Memory B cell (primary cell): ENCODE results near the gene ITGB8.
"Not testable (repeated sequence)": the region's sequence is repeated elsewhere in the genome, so short reads cannot be mapped to it uniquely, and the experiment has no call there.

Experiments
- ATAC-seq: fragments of 150-1000 bp; cut with Tn5 transposase; 2 replicates; pipeline ENCODE4 v1.10.0; 2021; ENCODE audit warnings: low read depth, mild to moderate bottlenecking, moderate library complexity
- DNase-seq, 2 donors: peaks; one replicate each; pipeline ENCODE4 v3.0.0; 2022; ENCODE audit warnings: low spot score in 2 of 2
- H3K27ac Mint-ChIP-seq: one replicate; pipeline ENCODE4 v1.8.0; 2022; ENCODE audit warnings: mild to moderate bottlenecking, moderate library complexity, mixed read lengths
- H3K27me3 Mint-ChIP-seq: one replicate; pipeline ENCODE4 v1.8.0; 2022; ENCODE audit warnings: mixed read lengths
- H3K36me3 Mint-ChIP-seq: one replicate; pipeline ENCODE4 v1.8.0; 2022; ENCODE audit warnings: mild to moderate bottlenecking, mixed read lengths
- H3K4me1 Mint-ChIP-seq: one replicate; pipeline ENCODE4 v1.8.0; 2022; ENCODE audit warnings: mixed read lengths
- H3K4me3 Mint-ChIP-seq: one replicate; pipeline ENCODE4 v1.8.0; 2022; ENCODE audit warnings: mild to moderate bottlenecking, moderate library complexity, mixed read lengths
- H3K9me3 Mint-ChIP-seq: one replicate; pipeline ENCODE4 v1.8.0; 2022; ENCODE audit warnings: mixed read lengths

Gene ITGB8

GRCh38 chr7:20358762-20359282 is 28.1 kb downstream of the ITGB8 start:
- ATAC-seq (no peak), DNase-seq (no peak)
- no peak overlapping the region for H3K27ac Mint-ChIP-seq
- peaks cover 2% of the 10 kb centered on the region for H3K27me3 Mint-ChIP-seq
- H3K4me3 Mint-ChIP-seq: no peak overlapping the region
- no peaks in the 10 kb centered on the region for H3K36me3 Mint-ChIP-seq
- H3K4me1 Mint-ChIP-seq: no peaks in the 10 kb centered on the region
- H3K9me3 Mint-ChIP-seq: no peaks in the 10 kb centered on the region

GRCh38 chr7:20359341-20359963 is 28.8 kb downstream of the ITGB8 start:
- Mint-ChIP-seq H3K36me3 (no peaks in the 10 kb centered on the region), H3K9me3 (no peaks in the 10 kb centered on the region), H3K27me3 (peaks cover 2% of the 10 kb centered on the region), H3K4me1 (no peaks in the 10 kb centered on the region), H3K27ac (no peak overlapping the region), H3K4me3 (no peak overlapping the region)
- no peak for DNase-seq
- ATAC-seq: no peak

GRCh38 chr7:20362574-20363253 is 32.0 kb downstream of the ITGB8 start:
- DNase-seq: no peak
- H3K27me3 Mint-ChIP-seq: peaks cover 2% of the 10 kb centered on the region
- ATAC-seq: no peak
- no peaks in the 10 kb centered on the region for H3K36me3 Mint-ChIP-seq
- H3K9me3 Mint-ChIP-seq: no peaks in the 10 kb centered on the region
- no peaks in the 10 kb centered on the region for H3K4me1 Mint-ChIP-seq
- H3K27ac Mint-ChIP-seq: no peak overlapping the region
- H3K4me3 Mint-ChIP-seq: no peak overlapping the region

- Mint-ChIP-seq H3K36me3 (no peaks in the 10 kb centered on the region), H3K27ac (no peak overlapping the region), H3K4me1 (no peaks in the 10 kb centered on the region), H3K27me3 (peaks cover 2% of the 10 kb centered on the region), H3K9me3 (no peaks in the 10 kb centered on the region), H3K4me3 (no peak overlapping the region)
- DNase-seq (no peak), ATAC-seq (no peak)
Observed at GRCh38 chr7:20364571-20365196, 34.0 kb downstream of the ITGB8 start.

GRCh38 chr7:20365486-20365885 is 34.8 kb downstream of the ITGB8 start:
- Mint-ChIP-seq H3K27me3 (peaks cover 2% of the 10 kb centered on the region), H3K4me3 (no peak overlapping the region)
- ATAC-seq: no peak

GRCh38 chr7:20374399-20374798 is 43.7 kb downstream of the ITGB8 start:
- ATAC-seq (no peak), DNase-seq (no peak)
- Mint-ChIP-seq H3K9me3 (no peaks in the 10 kb centered on the region), H3K27me3 (peaks cover 4% of the 10 kb centered on the region), H3K27ac (no peak overlapping the region), H3K36me3 (no peaks in the 10 kb centered on the region), H3K4me1 (no peaks in the 10 kb centered on the region), H3K4me3 (no peak overlapping the region)

More at GRCh38 chr7:20365486-20365885, 34.8 kb downstream of the ITGB8 start:
- Mint-ChIP-seq H3K4me1 (no peaks in the 10 kb centered on the region), H3K27ac (no peak overlapping the region), H3K36me3 (no peaks in the 10 kb centered on the region), H3K9me3 (no peaks in the 10 kb centered on the region)
- no peak for DNase-seq

- DNase-seq (no peak), ATAC-seq (no peak)
- Mint-ChIP-seq H3K36me3 (no peaks in the 10 kb centered on the region), H3K4me3 (no peak overlapping the region), H3K27me3 (peaks cover 4% of the 10 kb centered on the region), H3K9me3 (no peaks in the 10 kb centered on the region), H3K4me1 (no peaks in the 10 kb centered on the region), H3K27ac (no peak overlapping the region)
Observed at GRCh38 chr7:20376796-20377195, 46.1 kb downstream of the ITGB8 start.

GRCh38 chr7:20381406-20382034 is 50.8 kb downstream of the ITGB8 start:
- H3K4me3 Mint-ChIP-seq: no peak overlapping the region
- no peaks in the 10 kb centered on the region for H3K36me3 Mint-ChIP-seq
- DNase-seq: no peak
- no peaks in the 10 kb centered on the region for H3K4me1 Mint-ChIP-seq
- ATAC-seq: no peak
- H3K9me3 Mint-ChIP-seq: no peaks in the 10 kb centered on the region
- no peak overlapping the region for H3K27ac Mint-ChIP-seq
- H3K27me3 Mint-ChIP-seq: peaks cover 4% of the 10 kb centered on the region

GRCh38 chr7:20383351-20383750 is 52.7 kb downstream of the ITGB8 start:
- no peak for ATAC-seq
- Mint-ChIP-seq H3K4me1 (no peaks in the 10 kb centered on the region), H3K36me3 (no peaks in the 10 kb centered on the region), H3K27ac (no peak overlapping the region), H3K9me3 (no peaks in the 10 kb centered on the region), H3K4me3 (no peak overlapping the region), H3K27me3 (peaks cover 2% of the 10 kb centered on the region)
- DNase-seq: no peak

- H3K4me3 Mint-ChIP-seq: no peak overlapping the region
- ATAC-seq (no peak), DNase-seq (no peak)
- no peaks in the 10 kb centered on the region for H3K9me3 Mint-ChIP-seq
- no peak overlapping the region for H3K27ac Mint-ChIP-seq
- H3K36me3 Mint-ChIP-seq: no peaks in the 10 kb centered on the region
- no peaks in the 10 kb centered on the region for H3K27me3 Mint-ChIP-seq
- no peaks in the 10 kb centered on the region for H3K4me1 Mint-ChIP-seq
Observed at GRCh38 chr7:20385126-20385525, 54.4 kb downstream of the ITGB8 start.

GRCh38 chr7:20388084-20388483 is 57.4 kb downstream of the ITGB8 start:
- DNase-seq: no peak
- Mint-ChIP-seq H3K9me3 (no peaks in the 10 kb centered on the region), H3K27ac (no peak overlapping the region), H3K27me3 (peaks cover 1% of the 10 kb centered on the region), H3K4me1 (no peaks in the 10 kb centered on the region), H3K4me3 (no peak overlapping the region), H3K36me3 (no peaks in the 10 kb centered on the region)
- ATAC-seq: no peak

GRCh38 chr7:20389192-20389591 is 58.5 kb downstream of the ITGB8 start:
- not testable (repeated sequence) for H3K4me3 Mint-ChIP-seq, H3K9me3 Mint-ChIP-seq, DNase-seq, H3K27ac Mint-ChIP-seq, H3K27me3 Mint-ChIP-seq, ATAC-seq, H3K36me3 Mint-ChIP-seq, H3K4me1 Mint-ChIP-seq

- Mint-ChIP-seq H3K9me3 (no peaks in the 10 kb centered on the region), H3K27ac (no peak overlapping the region), H3K4me1 (no peaks in the 10 kb centered on the region), H3K4me3 (no peak overlapping the region), H3K36me3 (no peaks in the 10 kb centered on the region), H3K27me3 (peaks cover 4% of the 10 kb centered on the region)
- ATAC-seq (no peak), DNase-seq (no peak)
Observed at GRCh38 chr7:20393021-20393610, 62.4 kb downstream of the ITGB8 start.

GRCh38 chr7:20393616-20394015 is 62.9 kb downstream of the ITGB8 start:
- ATAC-seq: no peak
- Mint-ChIP-seq H3K36me3 (no peaks in the 10 kb centered on the region), H3K9me3 (no peaks in the 10 kb centered on the region), H3K27ac (no peak overlapping the region), H3K27me3 (peaks cover 4% of the 10 kb centered on the region), H3K4me1 (no peaks in the 10 kb centered on the region), H3K4me3 (no peak overlapping the region)
- DNase-seq: no peak
